ENCODE data around the gene TRPV2.

Gene TRPV2

GRCh38 chr17:16474012-16474725 lies 58.8 kb downstream of the TRPV2 start:
- DNase-seq (ENCODE audit: low spot score): no peak

DNA sequence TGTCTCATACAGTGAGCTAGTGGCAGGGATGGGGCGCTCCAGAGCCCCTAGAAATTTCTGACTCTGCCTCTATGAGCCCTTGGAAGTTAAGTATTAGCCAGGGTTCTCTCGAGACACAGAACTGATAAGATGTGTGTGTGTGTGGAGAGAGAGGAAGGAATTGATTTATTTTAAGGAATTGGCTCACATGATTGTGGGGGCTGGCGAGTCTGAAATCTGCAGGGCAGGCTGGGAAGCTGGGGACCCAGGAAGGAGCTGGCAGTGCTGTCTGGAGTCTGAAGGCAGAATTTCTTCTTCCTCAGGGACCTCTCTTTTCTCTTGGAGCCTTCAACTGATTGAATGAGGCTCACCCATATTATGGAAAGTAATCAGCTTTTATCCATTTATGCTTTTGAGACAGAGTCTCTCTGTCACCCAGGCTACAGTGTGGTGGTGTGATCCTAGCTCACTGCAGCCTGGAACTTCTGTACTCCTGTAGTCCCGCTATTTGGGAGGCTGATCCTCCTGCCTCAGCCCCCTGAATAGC lies 59.9 kb downstream of the TRPV2 start:
- DNase-seq (ENCODE audit: low spot score): no peak

GRCh38 chr17:16477255-16477654 lies 61.9 kb downstream of the TRPV2 start:
- no peak for DNase-seq (ENCODE audit: low spot score)

DNA sequence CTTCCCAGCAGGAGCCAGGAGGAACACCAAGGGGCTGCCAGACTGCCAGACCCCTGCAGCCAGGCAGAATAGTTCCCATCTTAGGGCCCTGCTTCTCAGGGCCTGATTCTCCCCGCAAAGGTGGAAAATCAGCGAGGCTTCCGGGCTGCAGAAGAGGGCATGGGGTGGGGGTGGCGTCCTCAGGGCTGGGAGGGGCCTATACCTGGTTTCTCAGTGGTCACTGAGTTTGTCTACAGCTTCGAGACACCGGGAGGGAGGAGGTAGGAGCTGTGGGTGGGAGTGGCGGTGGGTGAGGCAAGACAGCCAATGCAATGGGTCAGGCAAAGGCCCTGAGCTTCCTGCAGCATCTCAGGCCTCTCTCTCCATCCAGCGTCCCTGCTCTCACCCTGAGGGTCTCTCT lies 62.3 kb downstream of the TRPV2 start:
- DNase-seq (ENCODE audit: low spot score): no peak

- no peak for DNase-seq (ENCODE audit: low spot score)
Measured at GRCh38 chr17:16478649-16479048, 63.3 kb downstream of the TRPV2 start.

- no peak for DNase-seq (ENCODE audit: low spot score)
Measured at GRCh38 chr17:16479264-16479663, 63.9 kb downstream of the TRPV2 start.

DNA sequence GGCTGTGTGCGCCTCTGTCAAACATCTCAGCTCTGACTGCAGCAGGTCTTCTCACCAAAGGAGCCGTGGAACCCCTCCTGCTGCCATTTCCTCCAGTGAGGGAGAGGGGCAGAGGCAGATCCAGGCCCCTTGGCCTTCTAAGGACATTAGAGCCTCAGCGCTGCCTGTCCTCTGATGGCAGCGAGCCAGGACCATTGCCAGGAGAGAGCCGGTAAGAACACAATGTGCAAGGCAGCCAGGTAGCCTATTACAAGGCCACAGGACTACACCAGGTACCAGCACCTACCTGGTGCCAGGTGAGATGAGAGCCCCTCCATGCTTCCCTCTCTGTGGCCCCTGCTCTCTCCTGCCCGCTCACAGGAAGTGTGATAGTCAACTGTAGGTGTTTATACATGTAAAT lies 65.6 kb downstream of the TRPV2 start:
- DNase-seq (ENCODE audit: low spot score): no peak

- no peak for DNase-seq (ENCODE audit: low spot score)
Measured at GRCh38 chr17:16482253-16482652, 66.9 kb downstream of the TRPV2 start.

- no peak for DNase-seq (ENCODE audit: low spot score)
Measured at GRCh38 chr17:16483021-16483645, 67.8 kb downstream of the TRPV2 start.

- DNase-seq (ENCODE audit: low spot score): no peak
Measured at GRCh38 chr17:16484445-16485175, 69.2 kb downstream of the TRPV2 start.
